ENCODE measurements around the gene SPRYD3.

Gene SPRYD3

GRCh38 chr12:53065470-53065869 is 13.7 kb downstream of the SPRYD3 start:
- TF ChIP-seq CTCF (IDR thresholded peaks at IDR 0.05; ENCODE audit: low read depth, low read length): no peak
- DNase-seq (ENCODE audit: low read depth in 2 of 2): no peak
- H3K4me3 ChIP-seq (replicated peaks in 1 of 2; ENCODE audit: low read depth in 2 of 2, low read length in 2 of 2): no peak overlapping the region

GRCh38 chr12:53064613-53065436 is 14.4 kb downstream of the SPRYD3 start:
- no peak overlapping the region for H3K4me3 ChIP-seq (replicated peaks in 1 of 2; ENCODE audit: low read depth in 2 of 2, low read length in 2 of 2)
- TF ChIP-seq CTCF (IDR thresholded peaks at IDR 0.05; ENCODE audit: low read depth, low read length): no peak
- no peak for DNase-seq (ENCODE audit: low read depth in 2 of 2)

- H3K4me3 ChIP-seq (replicated peaks in 1 of 2; ENCODE audit: low read depth in 2 of 2, low read length in 2 of 2): no peak overlapping the region
- peak; percentile 91 to 97 for DNase-seq (ENCODE audit: low read depth in 2 of 2)
- no peak for TF ChIP-seq CTCF (IDR thresholded peaks at IDR 0.05; ENCODE audit: low read depth, low read length)
Measured at GRCh38 chr12:53063708-53064612, 15.2 kb downstream of the SPRYD3 start.

GRCh38 chr12:53062977-53063707 is 16.0 kb downstream of the SPRYD3 start:
- TF ChIP-seq CTCF (IDR thresholded peaks at IDR 0.05; ENCODE audit: low read depth, low read length): no peak
- no peak for DNase-seq (ENCODE audit: low read depth in 2 of 2)
- H3K4me3 ChIP-seq (replicated peaks in 1 of 2; ENCODE audit: low read depth in 2 of 2, low read length in 2 of 2): no peak overlapping the region

- no peak for TF ChIP-seq CTCF (IDR thresholded peaks at IDR 0.05; ENCODE audit: low read depth, low read length)
- DNase-seq (ENCODE audit: low read depth in 2 of 2): no peak
- no peak overlapping the region for H3K4me3 ChIP-seq (replicated peaks in 1 of 2; ENCODE audit: low read depth in 2 of 2, low read length in 2 of 2)
Measured at GRCh38 chr12:53062011-53062961, 16.9 kb downstream of the SPRYD3 start.
